Stimulated activated CD4-positive, alpha-beta T cell treated with anti-CD3 and anti-CD28 coated beads, Interleukin-15, amount 100 ng/mL, for 24 hours (primary cell): ENCODE results near the gene PLA2G7.
"Not testable (repeated sequence)": the region's sequence is repeated elsewhere in the genome, so short reads cannot be mapped to it uniquely, and the experiment has no call there.

Experiments used
- DNase-seq: peaks from one replicate; pipeline ENCODE4 v3.0.0-alpha.2; 2020

PLA2G7 gene

DNA sequence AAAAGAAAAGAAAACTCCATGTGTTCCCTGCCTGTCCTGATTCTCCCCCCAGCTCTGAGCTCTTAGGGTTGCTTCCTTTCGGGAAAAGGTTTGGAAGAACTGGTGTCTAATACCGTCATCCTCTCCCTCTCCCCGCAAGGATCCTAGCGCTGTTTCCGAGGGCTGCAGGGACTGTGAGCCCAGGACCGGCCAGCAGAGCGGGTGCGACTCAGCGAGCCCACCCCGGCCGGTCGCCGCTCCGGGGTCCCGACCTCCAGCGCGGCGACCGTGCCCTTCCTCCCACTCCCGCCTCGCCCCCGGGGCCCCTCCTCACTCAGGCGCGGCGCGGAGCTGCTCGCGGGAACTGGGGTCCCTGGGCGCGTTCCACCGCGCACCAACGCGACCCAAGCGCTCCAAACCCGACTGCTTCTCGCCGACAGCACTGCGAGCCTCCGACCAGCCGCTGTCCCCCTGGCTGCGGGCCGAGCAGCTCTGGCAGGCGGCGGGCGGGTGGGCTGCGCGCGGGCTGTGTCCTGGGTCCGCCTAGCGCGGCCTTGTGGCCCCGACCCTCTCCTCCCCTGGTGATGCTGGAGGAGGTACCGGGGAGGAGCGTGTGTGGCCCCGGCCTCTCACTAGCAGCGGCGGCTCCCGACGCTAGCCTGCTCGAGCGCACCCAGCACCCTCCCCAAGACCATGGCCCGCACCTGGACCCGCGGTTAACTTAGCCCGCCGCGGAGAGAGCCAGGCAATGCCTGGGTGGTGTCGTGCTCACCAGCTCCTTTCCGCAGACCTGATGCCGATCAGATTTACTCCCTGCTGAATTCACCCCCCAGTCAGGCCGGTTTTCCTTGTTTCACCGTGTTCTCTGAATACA lies at the start of gene PLA2G7:
TSS of gene PLA2G7 (minus strand) at position 509 of the 853 bp plus-strand sequence. CDS start 12,484 bp downstream, outside the sequence.
- peak; percentile 6 for DNase-seq

DNA sequence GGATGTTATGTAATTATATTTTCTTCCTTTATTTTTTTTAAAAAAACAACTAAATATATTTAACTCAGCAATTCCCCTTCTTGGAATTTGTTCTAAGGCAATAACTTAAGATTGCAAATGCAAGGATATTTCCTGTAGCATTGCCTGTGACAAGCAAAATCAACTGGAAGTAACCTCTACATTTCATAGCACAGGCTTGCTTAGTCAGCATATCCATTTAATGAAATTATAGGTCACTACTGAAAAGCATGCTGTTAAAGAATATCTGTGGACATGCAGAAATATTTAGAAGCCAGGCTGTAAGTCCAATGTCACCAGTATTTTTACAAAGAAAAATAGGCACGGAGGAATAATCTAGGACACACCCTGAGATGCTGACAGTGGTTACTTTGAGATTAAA lies 49.4 kb upstream of the PLA2G7 start:
- DNase-seq, result no peak

DNA sequence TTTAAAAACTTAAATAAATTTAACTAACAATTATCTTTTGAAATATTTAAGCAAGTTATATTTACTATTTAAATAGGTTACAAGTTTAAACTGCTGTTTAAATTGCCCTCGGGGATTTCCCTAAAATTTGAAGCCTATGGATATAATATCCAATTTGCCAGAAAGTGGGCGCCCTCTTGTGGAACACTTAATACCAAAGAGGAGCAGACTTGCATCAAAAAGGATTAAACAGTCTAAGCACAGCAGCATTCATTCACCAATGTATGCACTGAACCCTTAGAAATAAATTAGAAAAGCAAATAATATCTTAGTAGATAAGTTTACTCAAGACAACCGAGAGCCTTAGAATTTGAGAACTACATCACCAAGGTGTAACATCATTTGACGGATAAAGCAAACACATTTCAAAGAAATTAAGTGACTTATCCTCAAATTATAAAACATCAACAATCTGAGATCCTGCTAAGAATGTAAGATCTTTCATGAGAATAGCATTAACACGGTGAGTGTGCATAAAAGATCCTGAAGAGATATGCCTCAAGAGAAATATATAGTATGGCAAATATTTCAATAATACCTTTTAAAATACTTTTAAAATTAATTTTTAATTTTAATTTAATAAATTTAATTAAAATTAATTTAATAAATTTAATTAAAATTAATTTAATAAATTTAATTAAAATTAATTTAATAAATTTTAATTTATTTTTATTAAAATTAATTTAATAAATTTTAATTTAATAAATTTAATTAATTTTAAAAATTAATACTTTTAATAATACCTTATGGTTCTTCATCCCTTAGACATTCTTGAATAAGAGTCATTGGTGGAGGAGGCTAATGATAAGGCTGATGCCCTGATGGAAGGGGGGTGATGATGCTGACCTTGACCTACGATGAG lies 46.6 kb upstream of the PLA2G7 start:
- peak; percentile 53 for DNase-seq

GRCh38 chr6:46777476-46778346 lies 42.5 kb upstream of the PLA2G7 start:
- DNase-seq, result no peak

DNA sequence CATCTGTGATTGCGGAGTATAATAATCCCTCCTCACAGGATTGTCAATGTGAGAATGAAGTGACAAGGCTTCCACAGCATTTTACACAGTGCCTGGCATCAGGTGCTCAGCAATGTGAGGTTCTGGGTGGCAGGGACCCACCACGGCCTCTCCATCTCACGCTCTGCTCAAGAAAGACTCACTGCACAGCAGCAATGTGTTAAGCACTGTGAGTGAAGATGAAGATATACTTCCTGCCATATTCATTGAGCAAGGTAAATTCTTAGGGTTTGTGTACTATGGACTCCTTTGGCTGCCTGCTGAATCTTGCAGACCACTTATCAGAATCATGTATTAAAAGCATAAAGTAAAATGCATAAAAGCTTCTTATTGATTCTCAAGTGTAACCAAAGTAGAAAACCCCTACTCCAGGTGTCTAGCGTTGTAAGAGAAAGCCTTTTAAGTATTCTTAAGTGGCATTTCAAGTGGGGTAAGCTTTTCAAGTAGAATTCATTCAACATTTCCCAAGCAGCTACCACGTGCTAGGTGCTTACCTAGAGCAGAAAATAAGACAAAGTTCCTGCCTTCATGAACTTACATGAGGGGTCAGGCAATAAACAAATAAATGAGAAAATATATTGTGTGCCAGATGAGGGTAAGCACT lies 41.0 kb upstream of the PLA2G7 start:
- no peak for DNase-seq

DNA sequence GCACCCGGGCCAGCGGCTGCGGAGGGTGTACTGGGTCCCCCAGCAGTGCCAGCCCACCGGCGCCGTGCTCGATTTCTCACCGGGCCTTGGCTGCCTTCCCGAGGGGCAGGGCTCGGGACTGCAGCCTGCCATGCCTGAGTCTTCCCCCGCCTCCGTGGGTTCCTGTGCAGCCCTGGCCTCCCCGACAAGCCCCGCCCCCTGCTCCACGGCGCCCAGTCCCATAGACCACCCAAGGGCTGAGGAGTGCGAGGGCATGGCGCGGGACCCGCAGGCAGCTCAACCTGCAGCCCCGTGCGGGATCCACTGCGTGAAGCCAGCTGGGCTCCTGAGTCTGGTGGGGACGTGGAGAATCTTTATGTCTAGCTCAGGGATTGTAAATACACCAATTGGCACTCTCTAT lies 39.6 kb upstream of the PLA2G7 start:
- DNase-seq, result not testable (repeated sequence)

- DNase-seq, result no peak
Observed at GRCh38 chr6:46773201-46773855, 38.2 kb upstream of the PLA2G7 start.

- no peak for DNase-seq
Observed at GRCh38 chr6:46772762-46773161, 37.6 kb upstream of the PLA2G7 start.

DNA sequence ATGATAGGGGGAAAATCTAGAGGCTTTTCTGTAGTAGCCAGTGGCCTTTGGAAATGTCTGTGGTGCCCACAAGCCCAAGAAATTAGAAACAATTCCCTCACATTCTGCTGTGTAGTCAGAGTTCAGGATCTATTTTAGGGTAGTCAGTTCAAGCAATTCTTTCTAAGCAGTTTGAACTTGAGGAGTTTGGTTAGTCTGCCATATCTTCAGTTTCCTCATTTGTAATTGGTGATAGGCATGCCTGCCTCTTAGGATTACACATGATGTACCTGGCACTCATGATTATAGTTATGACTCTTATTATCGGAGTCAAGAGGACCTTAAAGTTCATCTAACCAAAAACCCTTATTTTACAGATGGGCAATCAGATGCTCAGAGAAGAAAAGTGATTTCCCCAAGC lies 36.8 kb upstream of the PLA2G7 start:
- DNase-seq, result no peak

GRCh38 chr6:46764961-46765360 lies 29.8 kb upstream of the PLA2G7 start:
- no peak for DNase-seq

DNA sequence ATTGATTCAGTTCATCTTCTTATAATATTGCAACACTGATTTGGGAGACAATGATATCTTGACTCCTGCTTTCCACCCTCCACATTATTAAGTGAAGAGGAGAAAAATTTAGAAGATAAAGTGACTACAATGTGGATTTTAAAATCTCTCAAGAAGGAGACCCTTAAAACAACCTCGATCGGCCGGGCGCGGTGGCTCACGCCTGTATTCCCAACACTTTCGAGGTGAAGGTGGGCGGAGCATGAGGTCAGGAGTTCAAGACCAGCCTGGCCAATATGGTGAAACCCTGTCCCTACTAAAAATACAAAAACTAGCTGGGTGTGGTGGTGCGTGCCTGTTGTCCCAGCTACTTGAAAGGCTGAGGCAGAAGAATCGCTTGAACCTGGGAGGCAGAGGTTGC lies 29.1 kb upstream of the PLA2G7 start:
- DNase-seq, result not testable (repeated sequence)

- no peak for DNase-seq
Observed at GRCh38 chr6:46763466-46763865, 28.3 kb upstream of the PLA2G7 start.

DNA sequence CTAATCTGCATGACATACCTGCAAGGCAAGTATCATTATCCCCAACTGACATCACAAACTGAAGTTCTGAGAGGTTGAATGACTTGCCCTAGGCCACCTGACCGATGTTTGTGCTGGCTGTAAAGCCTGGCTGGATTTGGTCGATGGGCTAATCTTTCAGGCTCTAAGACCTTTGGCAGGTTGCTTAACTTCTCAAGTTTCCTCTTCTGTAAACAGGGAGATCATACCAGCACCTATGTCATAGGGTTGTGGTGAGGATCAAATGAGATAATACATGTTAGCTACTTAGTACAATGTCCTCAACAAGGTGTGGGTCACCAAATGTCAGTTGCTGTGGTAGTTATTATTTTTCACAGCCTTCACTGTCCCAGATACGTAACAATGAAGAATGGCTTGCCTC lies 25.8 kb upstream of the PLA2G7 start:
- DNase-seq, result no peak

- no peak for DNase-seq
Observed at GRCh38 chr6:46758960-46759753, 24.0 kb upstream of the PLA2G7 start.

- DNase-seq, result no peak
Observed at GRCh38 chr6:46757214-46757596, 22.0 kb upstream of the PLA2G7 start.

DNA sequence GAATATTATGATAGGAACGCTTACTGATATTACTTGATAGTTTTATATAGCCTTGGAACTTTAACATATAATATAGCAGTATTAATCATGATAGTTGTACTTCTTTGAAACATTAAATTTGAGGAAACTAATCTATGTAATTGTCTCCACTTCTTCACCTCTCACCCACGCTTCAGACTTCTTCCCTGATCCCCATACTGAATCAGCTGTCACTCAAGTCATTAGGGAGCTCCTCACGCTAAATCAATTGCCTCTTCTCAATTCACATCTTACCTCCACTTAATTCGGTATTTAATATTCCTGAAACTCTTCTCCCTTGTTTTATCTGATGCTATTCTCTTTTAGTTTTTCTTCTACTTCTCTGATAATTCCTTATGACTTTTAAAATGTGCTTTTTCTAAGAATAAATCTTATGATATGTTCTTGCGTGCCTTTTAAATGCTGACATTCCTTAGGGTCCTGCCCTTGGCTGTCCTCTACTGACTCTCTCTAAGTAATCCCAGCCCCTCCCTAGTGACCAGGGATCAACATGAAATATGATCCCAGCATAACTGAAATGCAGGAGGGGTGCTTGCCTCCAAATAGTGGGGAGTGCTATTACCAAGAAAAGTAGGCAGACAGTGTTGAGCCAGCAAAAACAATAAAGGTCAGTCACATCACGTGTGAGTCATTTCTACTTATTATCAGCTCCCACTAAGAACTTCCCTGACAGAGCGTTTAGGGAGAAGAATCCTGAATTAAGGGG lies 21.5 kb upstream of the PLA2G7 start:
- no peak for DNase-seq

GRCh38 chr6:46755865-46756264 lies 20.7 kb upstream of the PLA2G7 start:
- no peak for DNase-seq

GRCh38 chr6:46751658-46752057 lies 16.5 kb upstream of the PLA2G7 start:
- no peak for DNase-seq

GRCh38 chr6:46749731-46750130 lies 14.6 kb upstream of the PLA2G7 start:
- DNase-seq, result no peak

DNA sequence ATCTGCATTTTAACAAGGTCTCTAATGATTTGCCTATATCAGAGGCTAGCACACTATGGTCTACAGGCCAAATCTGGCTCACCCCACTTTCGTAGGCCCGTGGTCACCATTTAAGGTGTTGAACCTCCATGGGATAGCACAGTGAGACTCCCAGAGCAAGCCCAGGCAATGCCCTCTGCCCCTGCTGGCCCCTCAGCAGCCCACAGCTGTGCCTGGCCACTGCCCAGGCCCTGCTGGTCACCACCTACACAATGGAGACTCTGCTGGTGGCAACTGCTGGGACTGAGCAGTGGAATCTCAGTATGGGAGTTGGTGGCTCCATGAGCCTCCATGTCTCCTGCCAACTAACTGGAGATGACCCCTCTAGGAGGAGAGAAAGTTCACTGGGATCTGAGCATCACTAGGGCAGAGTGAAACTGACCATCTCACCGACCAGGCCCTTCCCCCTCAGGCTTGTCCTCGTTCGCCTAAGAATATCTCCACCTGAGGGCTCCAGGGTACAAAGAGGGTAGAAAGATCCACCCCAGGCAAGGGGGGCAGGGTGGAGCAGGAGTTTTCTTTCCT lies 13.8 kb upstream of the PLA2G7 start:
- no peak for DNase-seq
